Uterus (tissue), 2 donors: ENCODE measurements around the gene BCOR.

Source experiments
- POLR2A ChIP-seq, 2 donors: fragments of 450-650 bp; IDR thresholded peaks; one replicate each; pipeline ENCODE4 v1.6.1; 2016; ENCODE audit warnings: antibody characterized with exemption in 2 of 2, mild to moderate bottlenecking in 1 of 2, moderate library complexity in 1 of 2
- TF ChIP-seq, protein P1 (sequence below), 4 experiments: fragments of 200-600 bp in 2 of 4; fragments of 450-650 bp in 2 of 4; sonication (generic) in 2 of 4; IDR thresholded peaks; one replicate each; pipeline ENCODE4 v1.5.1; 2016 to 2019; ENCODE audit warnings: antibody characterized with exemption in 4 of 4, mild to moderate bottlenecking in 2 of 4, moderate library complexity in 1 of 4

DNA sequence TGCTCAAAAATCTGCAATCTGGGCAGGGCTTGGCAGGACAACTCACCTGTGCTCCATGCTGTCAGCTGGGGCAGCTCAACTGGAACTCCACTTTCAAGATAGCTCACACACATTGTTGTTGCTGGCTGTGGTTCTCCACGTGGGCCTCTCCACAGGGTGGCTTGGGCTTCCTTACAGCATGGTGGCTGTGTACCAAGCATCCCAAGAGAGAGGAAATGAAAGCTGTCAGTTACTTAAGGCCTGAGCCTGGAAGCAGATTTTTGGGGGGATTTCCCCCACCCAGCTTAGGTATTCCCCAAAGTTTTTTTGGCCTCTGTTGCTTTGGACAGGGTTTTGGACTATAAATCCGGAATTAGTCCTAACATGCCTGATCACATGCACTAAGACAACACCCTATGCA, 81.0 kb downstream of the BCOR start:
- no peak for TF ChIP-seq POLR2A (IDR thresholded peaks at IDR 0.05)
- TF ChIP-seq, protein P1, sequence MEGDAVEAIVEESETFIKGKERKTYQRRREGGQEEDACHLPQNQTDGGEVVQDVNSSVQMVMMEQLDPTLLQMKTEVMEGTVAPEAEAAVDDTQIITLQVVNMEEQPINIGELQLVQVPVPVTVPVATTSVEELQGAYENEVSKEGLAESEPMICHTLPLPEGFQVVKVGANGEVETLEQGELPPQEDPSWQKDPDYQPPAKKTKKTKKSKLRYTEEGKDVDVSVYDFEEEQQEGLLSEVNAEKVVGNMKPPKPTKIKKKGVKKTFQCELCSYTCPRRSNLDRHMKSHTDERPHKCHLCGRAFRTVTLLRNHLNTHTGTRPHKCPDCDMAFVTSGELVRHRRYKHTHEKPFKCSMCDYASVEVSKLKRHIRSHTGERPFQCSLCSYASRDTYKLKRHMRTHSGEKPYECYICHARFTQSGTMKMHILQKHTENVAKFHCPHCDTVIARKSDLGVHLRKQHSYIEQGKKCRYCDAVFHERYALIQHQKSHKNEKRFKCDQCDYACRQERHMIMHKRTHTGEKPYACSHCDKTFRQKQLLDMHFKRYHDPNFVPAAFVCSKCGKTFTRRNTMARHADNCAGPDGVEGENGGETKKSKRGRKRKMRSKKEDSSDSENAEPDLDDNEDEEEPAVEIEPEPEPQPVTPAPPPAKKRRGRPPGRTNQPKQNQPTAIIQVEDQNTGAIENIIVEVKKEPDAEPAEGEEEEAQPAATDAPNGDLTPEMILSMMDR (IDR thresholded peaks at IDR 0.05): no peak
